IMR-90 (cell line): ENCODE measurements around the gene RSPO4. TPM values are rescaled to one million over a fixed set of nuclear protein-coding genes. Genes with fewer than 3 reads are reported as not detected.

Experiments
- ATAC-seq: fragments of 200-7000 bp; cut with Tn5 transposase; 2 replicates; pipeline ENCODE4 v1.9.1; 2020; ENCODE audit warnings: low read depth, mild to moderate bottlenecking, moderate library complexity
- BruUV-seq: library from RNA; stranded (reverse); fragments of 400-500 nt; replicated peaks from 2 replicates; lab custom pipeline; 2021; lab: Mats Ljungman, UMichigan
- CTCF ChIA-PET: fragments of 300-600 bp; formaldehyde crosslinking; extraction: SDS; loops from one replicate; lab custom pipeline; 2021; ENCODE audit warnings: antibody characterized with exemption; lab: Yijun Ruan, JAX
- POLR2A ChIA-PET: fragments of 300-600 bp; sonication (Branson Sonifier 250); formaldehyde crosslinking; loops from one replicate; lab custom pipeline; 2022; ENCODE audit warnings: antibody characterized with exemption; ENCODE audit not compliant: unreplicated experiment; lab: Charles Lee
- DNase-seq: peaks from one replicate; pipeline ENCODE4 v3.0.0; 2013
- H2AFZ ChIP-seq: replicated peaks from 2 replicates; pipeline ENCODE3; 2013; ENCODE audit warnings: low read length, mild to moderate bottlenecking; ENCODE audit not compliant: poor library complexity
- H2AK5ac ChIP-seq: 2 replicates; pipeline ENCODE4 v1.6.1; 2013; ENCODE audit warnings: low read depth, low read length, inconsistent platforms
- H2AK9ac ChIP-seq: replicated peaks from 2 replicates; pipeline ENCODE3; 2013; ENCODE audit warnings: mild to moderate bottlenecking, low read depth, low read length, moderate library complexity; ENCODE audit not compliant: poor library complexity
- H2BK120ac ChIP-seq: 2 replicates; pipeline ENCODE4 v1.6.1; 2013; ENCODE audit warnings: low read depth, low read length, inconsistent platforms
- H2BK15ac ChIP-seq: 3 replicates; pipeline ENCODE4 v1.6.1; 2013; ENCODE audit warnings: low read depth, low read length, inconsistent platforms
- H2BK20ac ChIP-seq: 2 replicates; pipeline ENCODE4 v1.6.1; 2013; ENCODE audit warnings: low read depth, mild to moderate bottlenecking, inconsistent platforms, low read length, moderate library complexity
- H2BK5ac ChIP-seq: 2 replicates; pipeline ENCODE4 v1.6.1; 2013; ENCODE audit warnings: mild to moderate bottlenecking, low read depth, low read length, inconsistent platforms; ENCODE audit not compliant: poor library complexity, severe bottlenecking
- H3K14ac ChIP-seq: replicated peaks from 2 replicates; pipeline ENCODE4 v1.6.1; 2013; ENCODE audit warnings: low read depth, low read length, inconsistent platforms
- H3K18ac ChIP-seq: 2 replicates; pipeline ENCODE4 v1.6.1; 2013; ENCODE audit warnings: low read depth, low read length, control low read depth
- H3K23ac ChIP-seq: 2 replicates; pipeline ENCODE4 v1.6.1; 2013; ENCODE audit warnings: low read depth, low read length, inconsistent platforms
- H3K27ac ChIP-seq: 2 replicates; pipeline ENCODE4 v1.5.1; 2013; ENCODE audit warnings: mild to moderate bottlenecking, control low read depth, low read length; ENCODE audit not compliant: insufficient read depth
- H3K27me3 ChIP-seq: 2 replicates; pipeline ENCODE4 v1.6.1; 2013; ENCODE audit warnings: low read length; ENCODE audit not compliant: control insufficient read depth, insufficient read depth
- H3K36me3 ChIP-seq: 2 replicates; pipeline ENCODE4 v1.6.1; 2013; ENCODE audit warnings: low read length, mixed read lengths; ENCODE audit not compliant: control insufficient read depth, insufficient read depth
- H3K4ac ChIP-seq: 2 replicates; pipeline ENCODE4 v1.6.1; 2013; ENCODE audit warnings: low read depth, low read length, inconsistent platforms
- H3K4me1 ChIP-seq: 2 replicates; pipeline ENCODE4 v1.6.1; 2013; ENCODE audit warnings: low read length, mixed read lengths; ENCODE audit not compliant: control insufficient read depth, insufficient read depth
- H3K4me2 ChIP-seq: 2 replicates; pipeline ENCODE4 v1.6.1; 2013; ENCODE audit warnings: low read depth, mild to moderate bottlenecking, control low read depth, low read length, moderate library complexity
- H3K4me3 ChIP-seq: 2 replicates; pipeline ENCODE4 v1.5.1; 2013; ENCODE audit warnings: low read depth, mild to moderate bottlenecking, control low read depth, low read length, moderate library complexity; ENCODE audit not compliant: insufficient read depth
- H3K56ac ChIP-seq: 2 replicates; pipeline ENCODE4 v1.6.1; 2013; ENCODE audit warnings: low read length, inconsistent platforms; ENCODE audit not compliant: insufficient read depth; ENCODE audit errors: extremely low read depth
- H3K79me1 ChIP-seq, 2 experiments: 2 replicates each; pipeline ENCODE4 v1.6.1; 2013; ENCODE audit warnings: low read length in 2 of 2, inconsistent platforms in 1 of 2, low read depth in 1 of 2
- H3K9ac ChIP-seq: 2 replicates; pipeline ENCODE4 v1.6.1; 2013; ENCODE audit warnings: low read depth, low read length, control low read depth
- H3K9me1 ChIP-seq: 2 replicates; pipeline ENCODE4 v1.6.1; 2013; ENCODE audit warnings: low read length, inconsistent platforms; ENCODE audit not compliant: insufficient read depth
- H3K9me3 ChIP-seq: 2 replicates; pipeline ENCODE4 v1.6.1; 2013; ENCODE audit warnings: low read length; ENCODE audit not compliant: control insufficient read depth, insufficient read depth
- H4K20me1 ChIP-seq: 2 replicates; pipeline ENCODE4 v1.6.1; 2013; ENCODE audit warnings: low read length, inconsistent platforms; ENCODE audit not compliant: insufficient read depth
- H4K5ac ChIP-seq: 2 replicates; pipeline ENCODE4 v1.6.1; 2013; ENCODE audit warnings: mild to moderate bottlenecking, low read depth, low read length, control low read depth
- H4K8ac ChIP-seq, 2 experiments: 2 replicates each; pipeline ENCODE4 v1.6.1; 2013; ENCODE audit warnings: low read depth in 2 of 2, low read length in 2 of 2, control low read depth in 1 of 2, inconsistent platforms in 1 of 2
- H4K91ac ChIP-seq: 2 replicates; pipeline ENCODE4 v1.6.1; 2013; ENCODE audit warnings: low read depth, low read length, inconsistent platforms; ENCODE audit not compliant: insufficient read depth
- CHD1 ChIP-seq: IDR thresholded peaks from 2 replicates; pipeline ENCODE4 v1.6.1; 2012; ENCODE audit warnings: low read depth, low read length, improper control_type of control experiment
- SMC3 ChIP-seq: fragments of 150-350 bp; IDR thresholded peaks from 2 replicates; pipeline ENCODE4 v1.6.1; 2016; ENCODE audit warnings: low read depth, mild to moderate bottlenecking, antibody characterized with exemption, low read length, moderate library complexity
- WGBS, 2 experiments: methylation state at CpG; one replicate each; pipeline versions ENCODE4 v1.1.5 to v1.1.7; 2013; ENCODE audit warnings: missing lambda C conversion rate in 2 of 2; ENCODE audit not compliant: insufficient read length in 1 of 2; ENCODE audit errors: extremely low coverage in 2 of 2; 5-methylcytosine and 5-hydroxymethylcytosine counted together
- dilution Hi-C: fragments of 300-500 bp; cut with HindIII; formaldehyde crosslinking; loops from one replicate; pipeline ENCODE4 v1.14.3; 2018; ENCODE audit warnings: low sequenced_read_pairs; ENCODE audit not compliant: unreplicated experiment
- in situ Hi-C: fragments of 300-500 bp; cut with MboI; formaldehyde crosslinking; loops from 3 replicates; pipeline ENCODE4 v1.14.3; 2019; ENCODE audit warnings: low sequenced_read_pairs, inconsistent platforms, mixed read lengths
- intact Hi-C: fragments of 100-400 bp; cut with micrococcal nuclease; formaldehyde crosslinking; loops from 2 replicates; pipeline ENCODE4 v1.10.0; 2022
- polyA plus RNA-seq, 3 experiments: library from polyadenylated mRNA; depleted of rRNA; stranded (reverse); fragments of >200 nt; gene quantifications; 2 replicates each; pipeline ENCODE4 v1.2.3, GENCODE V29; 2012; ENCODE audit warnings: low replicate concordance in 1 of 3
- total RNA-seq: library from RNA; depleted of rRNA; stranded (reverse); fragments of >200 nt; gene quantifications from 2 replicates; pipeline ENCODE4 v1.2.3, GENCODE V29; 2012

The RSPO4 gene
- total and polyA plus RNA-seq, 2 of the 4 experiments (the other 2 are of a cell fraction): not detected

GRCh38 chr20:916125-916799 is 85.8 kb downstream of the RSPO4 start, which contains the start of gene ANGPT4:
ANGPT4 (minus strand) TSS chr20:916334; CDS start chr20:916214, 120 bp downstream.
- 17% methylated on average over 7 of the region's 18 CpGs; no CpG with 5 or more reads in 1 of the 2 experiments for WGBS, 2 experiments
- Histone ChIP-seq H2BK15ac (no peak within 1 kb of the TSS), H2BK20ac (no peak within 1 kb of the TSS), H3K9me3 (no peaks in the 10 kb centered on the region), H3K14ac (no peak within 1 kb of the TSS), H3K79me1 (no peaks in the 10 kb centered on the region), H2AK5ac (no peak within 1 kb of the TSS), H3K4ac (no peak within 1 kb of the TSS), H3K4me2 (peak within 1 kb of the TSS; percentile 64; the same call in 1 of the 2 replicates), H3K36me3 (no peaks in the 10 kb centered on the region), H4K20me1 (no peaks in the 10 kb centered on the region), H4K91ac (no peak within 1 kb of the TSS), H3K23ac (no peak within 1 kb of the TSS), H3K4me1 (peaks cover 8% of the 10 kb centered on the region; the same call in 1 of the 2 replicates), H2BK120ac (no peak within 1 kb of the TSS), H3K9me1 (no peaks in the 10 kb centered on the region), H2AFZ (no peak within 1 kb of the TSS), H3K27me3 (peaks cover 10% of the 10 kb centered on the region; the same call in 1 of the 2 replicates), H3K4me3 (no peak within 1 kb of the TSS), H3K9ac (no peak within 1 kb of the TSS), H2AK9ac (no peak within 1 kb of the TSS), H3K18ac (no peak within 1 kb of the TSS; the same call in 1 of the 2 replicates), H4K8ac (no peak within 1 kb of the TSS), H4K5ac (no peak within 1 kb of the TSS), H3K27ac (peak within 1 kb of the TSS; percentile 34; the same call in 1 of the 2 replicates), H2BK5ac (no peak within 1 kb of the TSS), H3K56ac (no peak within 1 kb of the TSS)
- TF ChIP-seq SMC3 (no peak), CHD1 (no peak)
- POLR2A ChIA-PET: no interaction called here
- dilution Hi-C loops: no loop called here
- CTCF ChIA-PET: no interaction called here
- in situ Hi-C loops: no loop called here
- no TSS peak for BruUV-seq
- peak; percentile 74 for ATAC-seq
- DNase-seq: no peak
- intact Hi-C loops: no loop called here
